Effector CD8-positive, alpha-beta T cell (primary cell): ENCODE results near the gene PTPRR.

ENCODE experiments used
- DNase-seq: peaks from one replicate; lab custom pipeline; 2025; lab: John Stamatoyannopoulos, UW

PTPRR gene

DNA sequence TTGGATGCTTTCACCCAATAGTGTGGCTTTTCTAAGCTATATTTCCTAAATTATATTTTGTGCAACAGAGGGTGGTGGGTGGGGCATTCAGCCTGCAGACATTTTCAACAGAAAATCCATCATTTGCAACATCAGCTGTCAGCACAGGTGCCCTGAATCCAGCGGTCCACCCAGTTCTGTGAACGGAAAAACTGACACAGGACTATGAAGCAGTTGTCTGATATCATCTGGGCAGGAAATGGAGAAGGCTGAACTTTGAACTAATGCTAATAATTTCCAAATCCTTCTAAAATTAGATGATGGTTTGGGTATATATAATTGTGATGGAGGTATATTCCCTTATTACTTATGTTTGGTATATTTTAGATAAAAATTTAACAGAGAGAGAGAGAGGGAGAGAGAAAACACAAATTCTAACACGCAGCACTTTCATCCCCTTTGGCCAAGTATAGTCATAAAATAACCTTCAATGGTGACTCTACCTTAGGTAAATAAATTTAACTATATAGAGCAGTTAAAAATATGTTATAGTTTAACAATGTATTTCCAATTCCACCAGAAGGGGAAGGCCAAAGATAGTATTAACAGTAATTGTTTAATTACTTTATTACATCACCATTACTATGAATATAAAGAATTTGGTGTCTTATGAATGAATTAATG, 225.0 kb downstream of the PTPRR start:
- DNase-seq = no peak

DNA sequence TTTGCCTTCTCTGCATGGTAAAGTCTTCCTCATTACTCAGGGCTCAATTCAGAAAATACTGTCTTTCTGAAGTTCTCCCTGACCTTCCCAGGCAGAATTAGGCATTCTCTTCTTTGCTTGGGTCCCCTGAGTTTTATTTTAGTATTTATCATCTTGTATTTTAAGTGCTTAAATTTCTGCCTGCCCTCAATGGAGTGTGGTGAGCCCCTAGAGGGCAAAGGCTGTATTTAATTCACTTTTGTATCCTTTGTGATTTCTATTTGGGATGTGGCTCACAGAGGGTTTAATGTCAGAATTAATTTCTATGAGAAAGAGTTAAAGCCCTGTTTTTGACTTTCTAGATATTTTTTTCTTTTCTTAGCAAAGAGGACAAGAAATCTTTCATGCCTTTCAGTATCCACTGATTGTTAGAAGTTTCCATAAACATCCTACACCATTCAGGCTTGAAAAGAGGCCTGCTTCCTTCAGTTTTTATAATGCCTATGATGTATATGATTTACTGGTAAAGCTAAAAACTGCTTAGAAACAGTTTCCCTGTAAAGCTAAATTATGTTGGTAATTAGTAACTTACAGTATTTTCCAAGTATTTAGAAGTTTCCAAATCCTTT, 227.8 kb downstream of the PTPRR start:
- DNase-seq = no peak

DNA sequence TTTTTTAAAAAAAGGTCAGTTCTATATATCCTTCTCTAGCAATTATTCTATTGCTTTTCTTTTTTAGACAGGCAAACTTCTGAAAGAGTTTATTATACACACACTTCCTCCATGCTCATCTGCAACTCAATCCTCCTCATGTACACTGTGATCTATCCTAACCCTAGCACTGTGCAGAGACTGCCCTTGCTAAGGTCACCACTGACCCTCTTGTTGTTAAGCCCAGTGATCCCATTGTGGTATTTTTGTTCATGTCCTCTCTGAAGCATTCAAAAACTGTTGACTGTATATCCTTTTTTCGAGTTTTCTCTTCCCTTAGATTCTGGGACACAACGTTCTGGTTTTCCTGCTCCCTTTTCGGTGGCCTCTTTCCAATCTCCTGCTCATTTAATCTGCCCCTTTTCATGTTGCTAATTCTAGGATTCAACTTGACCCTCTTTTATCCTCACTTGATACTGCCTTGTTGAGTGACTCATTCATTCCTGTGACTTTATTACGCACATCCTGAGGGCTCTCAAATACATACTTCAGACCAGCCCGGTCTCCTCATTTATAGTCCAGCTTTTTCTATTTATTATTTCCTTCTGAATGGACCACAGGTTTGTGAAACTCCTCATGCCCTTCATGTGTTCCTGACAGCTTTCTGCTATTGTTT, 229.4 kb downstream of the PTPRR start:
- no peak for DNase-seq

DNA sequence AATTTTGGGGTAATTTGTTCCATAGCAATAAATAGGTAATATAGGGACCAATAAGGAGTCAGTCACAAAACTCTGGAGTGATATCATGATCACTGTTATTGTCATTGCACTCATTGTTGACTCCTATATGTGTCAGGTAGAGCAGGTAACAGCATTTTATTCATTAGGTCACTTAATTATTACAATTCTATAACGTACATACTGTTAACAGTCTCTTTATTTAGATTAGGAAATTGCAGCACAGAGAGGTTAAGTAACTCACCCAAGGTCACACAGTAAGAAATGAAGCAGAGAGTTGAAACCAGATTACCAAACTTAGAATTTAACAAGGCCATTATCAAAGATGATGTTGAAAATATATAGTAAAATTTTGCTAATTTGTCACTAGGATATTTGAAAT, 233.6 kb downstream of the PTPRR start:
- DNase-seq = no peak

DNA sequence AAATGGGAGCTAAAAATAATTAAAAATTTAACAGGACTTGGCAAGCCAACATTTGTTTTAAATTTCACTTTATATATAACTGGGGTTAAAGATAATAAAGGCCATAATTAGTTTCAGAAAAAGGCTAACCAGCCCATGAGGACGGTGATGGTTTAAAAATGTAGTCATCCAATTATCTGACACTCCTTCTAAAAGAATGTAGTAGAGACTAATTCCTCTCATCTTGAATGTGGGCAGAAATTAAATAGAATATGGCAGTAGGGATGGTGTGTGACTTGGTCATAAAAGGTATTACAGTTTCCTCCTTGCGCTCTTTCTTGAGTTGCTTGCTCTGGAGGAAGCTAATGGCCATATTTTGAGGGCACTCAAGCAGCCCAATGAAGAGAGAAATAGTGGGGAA, 234.2 kb downstream of the PTPRR start:
- no peak for DNase-seq

DNA sequence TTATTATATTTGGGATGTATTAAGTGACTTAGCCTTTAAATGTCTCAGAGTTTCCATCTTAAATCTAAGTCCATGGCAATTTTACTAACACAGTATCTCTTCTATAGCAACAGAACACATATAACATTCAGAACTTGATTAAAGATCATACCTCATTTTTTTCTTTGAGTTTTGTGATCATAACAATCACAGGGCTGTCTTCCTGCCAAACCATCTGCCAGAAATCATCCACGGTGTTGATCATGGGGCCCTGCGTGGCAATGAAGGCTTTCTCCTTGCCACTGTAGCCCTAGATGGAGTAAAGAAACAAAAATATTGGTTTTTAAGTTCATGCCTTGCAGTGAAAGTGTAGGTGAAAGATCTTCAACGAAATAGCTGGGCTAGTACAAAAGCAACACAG, 236.6 kb downstream of the PTPRR start:
- DNase-seq = no peak

DNA sequence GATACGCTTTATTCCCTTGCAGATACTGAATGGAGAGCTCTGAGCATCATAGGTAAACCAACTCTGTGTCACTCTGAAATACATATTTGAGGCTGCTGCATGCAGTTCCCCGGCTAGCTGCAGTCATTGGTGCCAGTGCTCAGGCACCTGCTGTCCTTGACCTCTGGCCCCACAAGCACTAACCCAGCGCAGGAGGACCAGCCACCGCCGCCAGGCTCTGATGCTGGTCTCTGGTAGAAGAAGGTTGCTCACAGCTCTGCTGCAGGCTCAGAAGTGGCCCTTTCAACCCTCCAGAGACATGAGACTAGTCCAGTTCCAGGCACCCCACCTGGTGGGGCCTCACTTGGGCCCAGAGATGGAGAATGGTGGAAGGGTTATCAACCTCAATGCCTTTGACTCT, 248.8 kb downstream of the PTPRR start:
- no peak for DNase-seq

DNA sequence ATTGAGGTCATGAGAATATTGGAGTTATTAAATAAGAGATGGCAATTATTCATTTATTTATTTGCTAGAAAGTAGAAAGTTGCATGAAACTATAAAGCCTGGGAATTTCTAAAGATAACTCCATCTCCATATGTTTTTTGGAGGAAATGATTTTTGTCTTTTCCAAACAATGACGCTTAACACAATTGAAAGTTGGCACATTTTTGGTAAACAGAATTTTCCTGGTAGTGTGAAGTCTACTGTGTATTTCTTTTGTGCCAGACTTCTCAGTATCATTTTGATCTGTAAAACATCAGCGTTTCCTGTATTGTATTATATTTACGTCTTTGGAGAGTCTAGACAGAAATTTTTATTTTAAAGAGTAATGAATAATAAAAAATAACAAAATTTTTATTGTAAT, 249.6 kb downstream of the PTPRR start:
- DNase-seq = no peak

DNA sequence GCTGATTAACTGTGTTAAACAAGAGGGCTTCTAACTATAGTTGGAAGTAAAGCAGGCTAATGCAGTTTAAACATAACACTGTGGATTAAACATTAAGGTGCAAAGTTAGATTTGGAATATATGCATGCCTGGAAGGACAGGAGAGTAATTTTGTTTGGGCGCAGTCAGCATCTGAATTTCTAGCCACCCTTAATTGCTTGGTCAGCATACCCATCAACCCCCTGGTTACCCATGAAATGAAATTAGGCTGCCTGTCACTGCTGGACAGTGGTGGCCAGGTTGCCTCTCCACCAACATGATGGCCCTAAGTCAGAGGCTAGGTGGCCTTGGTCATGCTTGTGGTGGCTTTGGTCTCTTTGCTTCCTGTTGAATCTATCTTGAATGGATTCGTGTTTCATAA, 253.3 kb downstream of the PTPRR start:
- no peak for DNase-seq

DNA sequence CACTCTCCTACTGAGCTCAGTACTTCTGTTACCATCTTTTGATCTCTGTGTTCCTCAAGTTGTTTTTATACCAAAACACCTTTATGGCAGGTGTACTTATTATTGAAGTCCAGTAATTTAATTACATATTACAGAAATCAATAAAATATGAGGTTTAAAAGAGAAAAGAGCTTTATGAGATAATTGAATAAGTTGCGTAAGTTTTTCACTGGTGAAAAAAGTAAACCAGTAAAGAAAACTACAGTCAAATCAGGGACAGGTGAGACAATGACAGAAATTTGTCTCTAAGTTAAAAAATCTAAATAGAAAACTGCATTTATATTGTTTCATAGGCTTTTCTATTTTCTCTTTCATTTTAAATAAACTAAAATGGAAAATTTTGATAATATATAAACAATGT, 254.2 kb downstream of the PTPRR start:
- no peak for DNase-seq

DNA sequence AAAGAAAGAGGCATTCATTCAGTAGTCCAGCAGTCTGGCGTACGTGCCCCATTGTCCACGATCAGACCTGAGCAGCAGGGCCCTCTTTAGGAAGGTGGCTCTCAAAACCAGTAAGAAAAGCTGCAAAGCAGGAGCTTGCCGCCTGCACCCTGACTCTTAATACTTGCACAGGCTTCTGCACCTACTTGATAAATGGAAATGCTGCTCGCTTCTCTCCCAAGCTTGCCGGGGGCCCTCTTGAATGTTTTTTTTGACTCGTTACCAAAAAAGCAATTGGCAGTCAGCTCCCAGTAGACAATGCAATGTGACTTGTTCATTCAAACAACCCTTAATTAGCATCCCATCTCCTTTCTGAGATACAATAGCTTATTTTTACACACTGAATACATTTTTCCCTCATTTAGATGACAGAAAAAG, 256.1 kb downstream of the PTPRR start:
- DNase-seq = no peak

DNA sequence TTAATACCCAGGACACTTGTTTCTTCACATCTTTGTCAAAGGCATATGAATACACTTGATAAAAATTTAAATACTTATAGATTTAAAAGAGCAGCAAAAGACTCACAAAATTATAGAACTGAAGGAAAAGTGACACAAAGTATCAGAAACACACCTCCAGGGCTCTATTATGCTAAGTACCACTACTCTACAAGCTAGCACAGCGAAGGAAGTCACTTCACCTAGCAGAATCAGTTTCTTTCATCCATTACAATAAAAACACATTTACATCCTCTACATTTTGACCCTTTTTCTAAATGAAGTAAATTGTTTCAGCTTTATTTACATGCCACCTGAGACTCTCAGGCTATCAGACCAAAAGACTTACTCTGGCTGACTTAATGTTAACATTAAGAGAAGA, 256.7 kb downstream of the PTPRR start:
- no peak for DNase-seq

DNA sequence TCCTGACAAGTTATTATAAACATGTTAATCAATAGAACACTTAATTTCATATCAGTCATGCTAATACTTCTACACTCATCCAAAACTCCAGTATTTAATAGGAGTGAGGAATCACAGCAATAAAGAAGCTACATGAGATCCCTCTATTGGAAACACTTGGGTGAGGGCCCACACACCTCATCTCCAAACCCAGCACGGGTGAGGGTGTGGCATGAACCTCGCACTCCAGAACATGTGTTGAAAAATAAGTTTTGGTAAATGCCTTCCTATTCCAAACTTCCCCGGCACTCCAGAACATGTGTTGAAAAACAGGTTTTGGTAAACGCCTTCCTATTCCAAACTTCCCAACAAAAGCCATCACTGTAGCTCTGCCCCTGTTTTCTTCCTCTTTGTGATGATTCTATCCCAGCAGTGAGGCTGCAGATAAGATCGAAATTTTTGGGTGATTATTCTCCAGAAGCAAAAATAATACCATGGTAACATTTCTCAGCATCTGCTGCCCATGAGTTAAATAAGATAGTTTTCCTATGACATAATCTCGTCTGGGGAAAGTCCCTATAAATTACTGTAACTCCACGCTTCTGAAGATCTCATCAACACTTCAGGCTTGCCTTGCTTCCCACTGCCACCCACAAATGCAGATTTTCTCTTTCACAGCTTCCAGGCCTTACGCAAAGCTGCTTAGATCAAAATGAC, 258.9 kb downstream of the PTPRR start:
- no peak for DNase-seq

DNA sequence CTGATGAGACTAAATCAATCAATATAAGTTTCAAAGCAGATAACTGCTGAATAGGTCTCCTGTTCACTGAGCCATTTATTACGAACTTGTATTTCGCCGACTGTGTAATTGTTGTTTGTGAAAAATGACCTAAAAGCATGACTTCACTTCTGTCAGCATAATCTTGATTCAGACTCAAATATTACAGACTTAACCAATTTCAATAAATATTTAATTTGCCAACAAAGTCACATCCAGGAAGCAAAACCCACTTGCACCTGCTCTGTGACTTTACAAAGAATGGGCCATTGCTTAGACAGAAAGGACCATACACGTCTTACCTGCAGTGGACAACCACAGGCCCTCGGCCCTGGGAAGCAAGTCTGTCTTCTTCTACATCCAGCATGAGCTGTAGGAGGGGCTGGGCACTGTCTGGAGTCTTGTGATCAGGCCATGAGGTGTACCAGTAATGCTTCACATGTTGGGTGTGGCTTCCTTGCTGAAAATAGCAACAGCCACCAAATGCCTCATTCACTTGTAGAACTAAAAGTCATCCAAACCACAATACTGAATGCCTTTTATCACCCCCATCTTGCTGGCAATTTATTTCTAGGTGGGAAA, 259.8 kb downstream of the PTPRR start:
- no peak for DNase-seq

DNA sequence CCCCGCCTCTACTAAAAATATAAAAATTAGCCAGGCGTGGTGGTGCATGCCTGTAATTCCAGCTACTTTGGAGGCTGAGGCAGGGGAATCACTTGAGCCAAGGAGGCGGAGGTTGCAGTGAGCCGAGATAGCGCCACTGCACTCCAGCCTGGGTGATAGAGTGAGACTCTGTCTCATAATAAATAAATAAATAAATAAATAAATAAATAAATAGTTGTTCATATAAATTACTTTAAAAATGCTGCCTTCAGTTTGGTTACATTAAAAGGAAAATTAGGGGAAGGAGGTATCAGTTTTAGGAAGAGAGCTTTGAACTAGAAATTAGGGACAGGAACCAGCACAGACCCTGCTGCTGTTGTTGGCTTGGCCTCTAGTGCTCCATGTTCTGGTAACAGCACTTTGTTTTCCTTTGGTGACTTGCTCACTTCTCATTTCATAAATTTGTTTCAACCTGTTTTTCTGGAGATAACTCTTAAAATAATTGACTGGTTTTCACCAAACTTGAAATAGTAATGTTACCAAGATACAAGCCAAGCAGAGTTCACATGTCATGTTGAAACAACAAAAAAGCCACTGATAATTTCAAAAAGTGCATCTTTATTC, 260.4 kb downstream of the PTPRR start:
- DNase-seq = no peak

DNA sequence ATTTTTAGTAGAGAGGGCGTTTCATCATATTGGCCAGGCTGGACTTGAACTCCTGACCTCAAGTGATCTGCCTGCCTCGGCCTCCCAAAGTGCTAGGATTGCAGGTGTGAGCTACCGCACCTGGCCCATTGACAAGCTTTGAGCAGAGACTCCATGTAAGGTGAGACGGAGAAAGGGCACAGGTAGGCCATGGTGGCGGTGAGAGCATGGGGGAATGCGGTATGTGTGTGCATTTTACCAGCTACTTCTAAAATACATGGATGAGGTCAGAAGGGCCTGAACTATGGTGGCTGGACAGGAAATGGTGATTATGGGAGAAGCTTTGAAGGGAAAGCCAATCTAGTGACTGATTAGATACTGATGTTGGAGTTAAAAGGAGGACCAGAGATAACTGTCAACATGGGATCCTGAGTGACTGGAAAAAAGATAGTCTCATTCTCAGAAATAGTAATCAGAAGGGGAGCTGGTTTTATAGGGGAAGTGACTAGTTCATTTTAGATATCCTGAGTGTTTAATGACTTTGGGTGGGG, 261.4 kb downstream of the PTPRR start:
- DNase-seq = no peak

DNA sequence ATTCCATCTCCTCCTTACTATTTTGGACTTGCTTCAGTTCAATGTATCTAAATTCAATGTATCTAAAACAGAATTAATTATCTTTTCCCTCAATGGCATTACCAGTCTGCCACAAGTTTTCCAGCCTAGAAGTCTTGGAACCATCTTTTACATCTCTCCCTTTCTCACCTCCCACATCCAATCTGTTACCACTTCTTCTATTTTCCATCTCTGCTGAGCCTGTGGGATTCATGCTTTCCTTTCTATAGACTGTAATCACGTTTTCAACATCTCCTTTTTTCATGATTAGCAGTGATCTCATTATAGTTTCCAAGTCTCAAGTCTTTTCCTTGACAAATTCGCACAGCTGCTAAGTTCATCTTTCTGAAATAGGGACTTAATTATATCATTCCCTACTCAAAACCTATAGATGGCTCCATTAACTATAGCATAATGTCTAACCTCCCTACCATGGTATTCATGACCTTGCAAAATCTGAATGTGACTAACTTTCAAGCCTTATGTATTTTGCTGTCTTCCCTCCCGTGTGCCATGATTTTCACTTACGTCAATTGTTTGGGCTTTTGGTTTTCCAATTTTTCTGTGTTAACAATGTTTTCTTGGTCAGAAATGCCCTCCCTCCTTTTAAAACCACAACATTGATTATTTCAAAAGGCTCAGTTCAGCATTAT, 262.8 kb downstream of the PTPRR start:
- no peak for DNase-seq

DNA sequence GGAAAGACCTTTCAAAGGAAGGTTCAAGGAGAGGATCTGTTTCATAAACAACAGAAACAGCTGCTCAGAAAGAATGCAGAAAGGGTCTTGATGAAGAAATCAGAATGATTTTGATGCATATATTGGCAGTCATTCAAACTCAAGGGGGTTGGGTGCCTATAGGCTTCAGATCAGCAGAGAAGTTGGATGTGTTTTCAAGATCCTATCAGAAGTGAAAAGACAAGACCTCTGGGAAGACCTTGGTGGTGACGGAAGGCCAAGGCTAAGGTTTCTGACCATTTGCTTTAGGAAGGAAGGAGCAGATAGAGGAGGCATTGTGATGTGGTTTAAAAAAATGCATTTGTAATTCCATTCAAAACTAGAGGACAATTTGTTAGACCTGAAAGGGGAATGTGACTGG, 268.1 kb downstream of the PTPRR start:
- no peak for DNase-seq

DNA sequence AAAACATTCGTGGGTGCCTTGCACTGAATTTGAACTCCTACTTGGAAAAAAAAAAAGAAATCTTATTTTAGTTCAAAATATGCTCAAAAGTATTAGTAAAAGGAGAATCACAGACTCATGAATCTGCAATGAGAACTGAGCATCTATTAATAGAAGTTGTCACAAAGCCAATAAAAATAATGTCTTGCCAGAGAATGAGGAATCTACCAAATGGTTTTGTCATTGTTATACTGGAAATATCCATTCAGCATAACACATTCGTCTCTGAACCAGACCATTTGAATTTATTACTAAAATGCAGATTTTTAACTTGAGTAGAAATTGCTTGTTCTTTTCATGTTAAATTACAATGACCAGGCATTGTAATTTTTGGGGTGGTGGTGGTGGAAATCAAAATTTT, 271.7 kb downstream of the PTPRR start:
- no peak for DNase-seq

DNA sequence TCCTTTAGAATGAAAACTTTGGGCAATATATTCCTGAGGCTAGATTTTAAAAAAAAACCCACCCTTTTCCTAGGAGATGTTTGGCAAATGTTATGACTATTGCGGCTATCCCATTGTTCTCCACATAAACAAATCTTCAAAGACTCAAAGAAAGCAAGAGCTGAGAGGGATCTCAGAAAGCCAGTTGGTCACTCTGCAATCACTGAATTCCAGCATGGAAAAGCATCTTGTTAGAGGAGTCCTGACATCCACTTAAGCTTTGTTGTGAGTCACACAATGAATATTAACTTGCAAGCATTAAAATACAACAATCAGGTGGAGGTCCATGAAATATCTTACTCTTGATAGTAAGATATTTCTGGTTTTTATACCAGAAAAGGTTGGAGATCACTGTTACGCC, 272.3 kb downstream of the PTPRR start:
- DNase-seq = no peak

DNA sequence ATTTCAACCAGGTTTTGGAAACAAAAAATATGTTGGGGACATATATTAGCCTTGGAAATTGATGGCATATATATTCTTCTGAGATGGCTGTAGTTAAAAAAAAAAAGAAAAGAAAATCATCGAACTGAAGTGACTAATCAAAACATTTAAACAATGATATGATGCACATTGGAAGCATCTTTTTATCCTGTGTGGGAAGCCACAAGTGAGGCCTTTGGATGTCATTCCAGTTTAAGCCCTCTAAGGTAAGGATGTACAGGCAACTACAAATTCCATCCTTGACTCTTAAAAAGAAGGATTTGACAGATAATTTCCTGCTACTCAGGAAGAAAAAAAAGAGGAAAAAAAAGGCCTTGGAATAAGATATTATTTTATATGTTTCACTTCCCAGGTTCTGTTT, 273.7 kb downstream of the PTPRR start:
- no peak for DNase-seq
